ENCODE data around the gene FAT1.
"Not testable (repeated sequence)": the region's sequence is repeated elsewhere in the genome, so short reads cannot be mapped to it uniquely, and the experiment has no call there.

The FAT1 gene

GRCh38 chr4:186760576-186760975 is 36.9 kb upstream of the FAT1 start:
- in situ Hi-C loops (cut with HindIII; ENCODE audit: low sequenced_read_pairs), result no loop called here
- no peak for DNase-seq (ENCODE audit: low read depth)

GRCh38 chr4:186759990-186760389 is 36.3 kb upstream of the FAT1 start:
- TF ChIP-seq CTCF (IDR thresholded peaks at IDR 0.05; ENCODE audit: low read depth, low read length, missing control alignments), result no peak
- no peak for DNase-seq (ENCODE audit: low read depth)
- H3K4me3 ChIP-seq (ENCODE audit: low read depth, low read length), result no peak overlapping the region
- in situ Hi-C loops (cut with HindIII; ENCODE audit: low sequenced_read_pairs), result no loop called here

More at GRCh38 chr4:186760576-186760975, 36.9 kb upstream of the FAT1 start:
- no peak for TF ChIP-seq CTCF (IDR thresholded peaks at IDR 0.05; ENCODE audit: low read depth, low read length, missing control alignments)
- no peak overlapping the region for H3K4me3 ChIP-seq (ENCODE audit: low read depth, low read length)

- in situ Hi-C loops (cut with HindIII; ENCODE audit: low sequenced_read_pairs), result no loop called here
- TF ChIP-seq CTCF (IDR thresholded peaks at IDR 0.05; ENCODE audit: low read depth, low read length, missing control alignments), result no peak
- no peak overlapping the region for H3K4me3 ChIP-seq (ENCODE audit: low read depth, low read length)
- no peak for DNase-seq (ENCODE audit: low read depth)
Observed at GRCh38 chr4:186758929-186759682, 35.5 kb upstream of the FAT1 start.

GRCh38 chr4:186757696-186758355 is 34.2 kb upstream of the FAT1 start:
- DNase-seq (ENCODE audit: low read depth), result no peak
- in situ Hi-C loops (cut with HindIII; ENCODE audit: low sequenced_read_pairs), result no loop called here
- no peak overlapping the region for H3K4me3 ChIP-seq (ENCODE audit: low read depth, low read length)
- TF ChIP-seq CTCF (IDR thresholded peaks at IDR 0.05; ENCODE audit: low read depth, low read length, missing control alignments), result no peak

GRCh38 chr4:186756550-186756949 is 32.9 kb upstream of the FAT1 start:
- DNase-seq (ENCODE audit: low read depth); in situ Hi-C loops (cut with HindIII; ENCODE audit: low sequenced_read_pairs); H3K4me3 ChIP-seq (ENCODE audit: low read depth, low read length): not testable (repeated sequence)

GRCh38 chr4:186755550-186756519 is 32.2 kb upstream of the FAT1 start:
- no peak for TF ChIP-seq CTCF (IDR thresholded peaks at IDR 0.05; ENCODE audit: low read depth, low read length, missing control alignments)
- in situ Hi-C loops (cut with HindIII; ENCODE audit: low sequenced_read_pairs), result no loop called here
- no peak for DNase-seq (ENCODE audit: low read depth)
- no peak overlapping the region for H3K4me3 ChIP-seq (ENCODE audit: low read depth, low read length)

All from astrocyte of the cerebellum (primary cell).